ENCODE measurements around the gene CHRNA3.

CHRNA3 gene

DNA sequence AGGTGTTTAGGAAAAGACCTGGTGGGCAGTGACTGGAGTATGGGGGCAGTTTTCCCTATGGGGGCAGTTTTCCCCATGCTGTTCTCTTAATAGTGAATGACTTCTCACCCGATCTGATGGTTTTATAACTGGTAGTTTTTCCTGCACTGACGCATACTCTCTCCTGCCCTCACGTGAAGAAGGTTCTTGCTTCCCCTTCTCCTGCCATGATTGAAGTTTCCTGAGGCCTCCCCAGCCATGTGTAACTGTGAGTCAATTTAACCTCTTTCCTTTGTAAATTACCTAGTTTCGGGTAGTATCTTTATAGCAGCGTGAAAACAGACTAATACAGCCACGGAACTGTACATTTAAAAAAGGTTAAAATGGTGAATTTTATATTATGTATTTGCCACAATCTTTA is 45.2 kb upstream of the CHRNA3 start:
- Histone ChIP-seq H3F3A (ENCODE audit: insufficient read depth, low read length) (no peaks in the 10 kb centered on the region), H3K9ac (ENCODE audit: low read length) (no peak overlapping the region), H4K20me1 (ENCODE audit: insufficient read depth, low read length) (no peaks in the 10 kb centered on the region), H3K4me1 (ENCODE audit: low read length) (peaks cover 1% of the 10 kb centered on the region; the same call in 1 of the 2 replicates), H3K79me2 (ENCODE audit: low read length) (no peaks in the 10 kb centered on the region), H3K4me2 (ENCODE audit: low read depth, low read length) (no peak overlapping the region), H3K27ac (ENCODE audit: low read length) (no peak overlapping the region), H3K27me3 (replicated peaks; ENCODE audit: insufficient read depth, low read length) (no peaks in the 10 kb centered on the region), H2AFZ (ENCODE audit: low read length) (no peak overlapping the region), H3K36me3 (replicated peaks; ENCODE audit: insufficient read depth, low read length) (no peaks in the 10 kb centered on the region), H3K9me2 (replicated peaks; ENCODE audit: insufficient read depth, low read length) (no peaks in the 10 kb centered on the region), H3K9me3 (replicated peaks; ENCODE audit: insufficient read depth, low read length) (no peaks in the 10 kb centered on the region), H3K4me3 (ENCODE audit: low read length) (no peak overlapping the region)
- DNase-seq, result no peak
- TF ChIP-seq EZH2 (optimal IDR thresholded peaks at IDR 0.05; ENCODE audit: low read depth, low read length) (no peak), EZH2phosphoT487 (IDR thresholded peaks at IDR 0.05; ENCODE audit: low read length) (no peak)
- TF ChIP-seq, protein P1, sequence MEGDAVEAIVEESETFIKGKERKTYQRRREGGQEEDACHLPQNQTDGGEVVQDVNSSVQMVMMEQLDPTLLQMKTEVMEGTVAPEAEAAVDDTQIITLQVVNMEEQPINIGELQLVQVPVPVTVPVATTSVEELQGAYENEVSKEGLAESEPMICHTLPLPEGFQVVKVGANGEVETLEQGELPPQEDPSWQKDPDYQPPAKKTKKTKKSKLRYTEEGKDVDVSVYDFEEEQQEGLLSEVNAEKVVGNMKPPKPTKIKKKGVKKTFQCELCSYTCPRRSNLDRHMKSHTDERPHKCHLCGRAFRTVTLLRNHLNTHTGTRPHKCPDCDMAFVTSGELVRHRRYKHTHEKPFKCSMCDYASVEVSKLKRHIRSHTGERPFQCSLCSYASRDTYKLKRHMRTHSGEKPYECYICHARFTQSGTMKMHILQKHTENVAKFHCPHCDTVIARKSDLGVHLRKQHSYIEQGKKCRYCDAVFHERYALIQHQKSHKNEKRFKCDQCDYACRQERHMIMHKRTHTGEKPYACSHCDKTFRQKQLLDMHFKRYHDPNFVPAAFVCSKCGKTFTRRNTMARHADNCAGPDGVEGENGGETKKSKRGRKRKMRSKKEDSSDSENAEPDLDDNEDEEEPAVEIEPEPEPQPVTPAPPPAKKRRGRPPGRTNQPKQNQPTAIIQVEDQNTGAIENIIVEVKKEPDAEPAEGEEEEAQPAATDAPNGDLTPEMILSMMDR (IDR thresholded peaks at IDR 0.05; ENCODE audit: low read length), result no peak

DNA sequence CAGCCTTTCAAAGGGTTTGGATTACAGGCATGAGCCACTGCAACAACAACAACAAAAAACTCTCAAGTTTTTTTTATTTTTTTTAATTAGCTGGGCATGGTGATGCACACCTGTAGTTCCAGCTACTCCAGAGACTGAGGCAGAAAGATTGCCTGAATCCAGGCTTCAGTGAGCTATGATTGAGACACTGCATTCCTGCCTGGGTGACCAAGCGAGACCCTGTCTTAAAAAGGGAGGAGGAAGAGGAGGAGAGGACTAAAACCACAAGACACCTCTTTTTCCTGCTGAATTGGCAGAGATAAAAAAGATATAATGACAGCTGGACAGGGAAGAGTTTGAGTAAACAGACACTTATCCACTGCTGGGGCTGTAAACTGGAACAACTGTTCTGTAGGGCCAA is 42.9 kb upstream of the CHRNA3 start:
- H3K9ac ChIP-seq (ENCODE audit: low read length), result no peak overlapping the region
- H3K9me3 ChIP-seq (replicated peaks; ENCODE audit: insufficient read depth, low read length), result no peaks in the 10 kb centered on the region
- no peaks in the 10 kb centered on the region for H3F3A ChIP-seq (ENCODE audit: insufficient read depth, low read length)
- no peak for DNase-seq
- H3K27ac ChIP-seq (ENCODE audit: low read length), result no peak overlapping the region
- H3K9me2 ChIP-seq (replicated peaks; ENCODE audit: insufficient read depth, low read length), result no peaks in the 10 kb centered on the region
- no peak overlapping the region for H3K4me3 ChIP-seq (ENCODE audit: low read length)
- no peak overlapping the region for H2AFZ ChIP-seq (ENCODE audit: low read length)
- H3K4me2 ChIP-seq (ENCODE audit: low read depth, low read length), result no peak overlapping the region
- no peaks in the 10 kb centered on the region for H3K36me3 ChIP-seq (replicated peaks; ENCODE audit: insufficient read depth, low read length)
- TF ChIP-seq EZH2phosphoT487 (IDR thresholded peaks at IDR 0.05; ENCODE audit: low read length) (no peak), EZH2 (optimal IDR thresholded peaks at IDR 0.05; ENCODE audit: low read depth, low read length) (no peak)
- TF ChIP-seq, protein P1 (IDR thresholded peaks at IDR 0.05; ENCODE audit: low read length), result no peak
- H4K20me1 ChIP-seq (ENCODE audit: insufficient read depth, low read length), result no peaks in the 10 kb centered on the region
- no peaks in the 10 kb centered on the region for H3K79me2 ChIP-seq (ENCODE audit: low read length)
- peaks cover 10% of the 10 kb centered on the region for H3K4me1 ChIP-seq (ENCODE audit: low read length)
- no peaks in the 10 kb centered on the region for H3K27me3 ChIP-seq (replicated peaks; ENCODE audit: insufficient read depth, low read length)

DNA sequence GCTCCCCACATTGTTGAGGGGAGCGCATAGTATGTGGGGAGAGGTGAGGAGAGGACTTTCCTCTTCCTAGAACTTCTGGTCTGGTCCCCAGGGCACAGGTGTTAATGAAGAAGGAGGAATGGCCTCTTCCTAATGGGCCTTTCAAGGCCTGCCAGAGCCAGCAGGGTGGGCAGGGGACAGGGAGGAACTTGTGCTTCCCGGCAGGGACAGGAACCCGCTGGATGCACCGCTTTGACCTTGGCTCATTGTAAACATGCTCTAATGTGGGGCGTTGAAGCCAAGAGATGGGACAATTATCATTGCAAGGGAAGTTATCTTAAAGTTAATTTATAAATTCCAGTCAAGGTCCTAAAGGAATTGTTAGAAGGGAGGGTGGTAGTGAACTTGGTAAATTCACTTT is 41.2 kb upstream of the CHRNA3 start:
- H3K4me1 ChIP-seq (ENCODE audit: low read length), result peaks cover 10% of the 10 kb centered on the region
- no peaks in the 10 kb centered on the region for H3K9me3 ChIP-seq (replicated peaks; ENCODE audit: insufficient read depth, low read length)
- no peak for DNase-seq
- no peak overlapping the region for H3K27ac ChIP-seq (ENCODE audit: low read length)
- H3K27me3 ChIP-seq (replicated peaks; ENCODE audit: insufficient read depth, low read length), result no peaks in the 10 kb centered on the region
- TF ChIP-seq, protein P1 (IDR thresholded peaks at IDR 0.05; ENCODE audit: low read length), result no peak
- TF ChIP-seq EZH2 (optimal IDR thresholded peaks at IDR 0.05; ENCODE audit: low read depth, low read length), result no peak
- no peak for TF ChIP-seq EZH2phosphoT487 (IDR thresholded peaks at IDR 0.05; ENCODE audit: low read length)
- no peak overlapping the region for H2AFZ ChIP-seq (ENCODE audit: low read length)
- H3K4me3 ChIP-seq (ENCODE audit: low read length), result no peak overlapping the region
- H3K36me3 ChIP-seq (replicated peaks; ENCODE audit: insufficient read depth, low read length), result no peaks in the 10 kb centered on the region
- H3K79me2 ChIP-seq (ENCODE audit: low read length), result no peaks in the 10 kb centered on the region
- no peaks in the 10 kb centered on the region for H3K9me2 ChIP-seq (replicated peaks; ENCODE audit: insufficient read depth, low read length)
- no peak overlapping the region for H3K4me2 ChIP-seq (ENCODE audit: low read depth, low read length)
- H4K20me1 ChIP-seq (ENCODE audit: insufficient read depth, low read length), result no peaks in the 10 kb centered on the region
- H3K9ac ChIP-seq (ENCODE audit: low read length), result no peak overlapping the region
- H3F3A ChIP-seq (ENCODE audit: insufficient read depth, low read length), result no peaks in the 10 kb centered on the region
